HG03354 (cell line): ENCODE results near the gene MPRIP.

ENCODE experiments used
- ATAC-seq: cut with Tn5 transposase; IDR thresholded peaks from one replicate; pipeline ENCODE4 v1.9.1; 2021; ENCODE audit warnings: mild to moderate bottlenecking; ENCODE audit not compliant: unreplicated experiment, poor library complexity, severe bottlenecking

Gene MPRIP

DNA sequence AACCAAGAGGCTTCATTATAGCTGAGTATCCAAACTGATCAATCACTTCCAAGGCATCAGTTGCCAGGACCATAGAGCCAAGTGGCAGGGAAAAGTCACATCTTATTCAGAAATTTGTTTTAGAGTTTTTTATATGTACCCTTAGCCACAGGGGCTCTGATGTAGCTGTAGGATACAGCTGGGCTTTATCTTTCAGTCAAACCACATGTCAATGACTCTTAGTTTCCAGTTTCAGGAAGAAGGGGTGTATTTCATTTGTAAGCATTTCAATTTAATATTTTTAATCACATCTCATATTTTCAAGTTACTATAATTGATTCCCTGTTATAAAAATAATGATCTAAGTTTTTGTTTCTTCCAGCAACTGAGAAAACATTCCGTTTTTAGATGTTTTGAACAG lies 197.6 kb downstream of the MPRIP start:
- no peak for ATAC-seq

GRCh38 chr17:17241656-17242055 lies 199.4 kb downstream of the MPRIP start:
- ATAC-seq = no peak

DNA sequence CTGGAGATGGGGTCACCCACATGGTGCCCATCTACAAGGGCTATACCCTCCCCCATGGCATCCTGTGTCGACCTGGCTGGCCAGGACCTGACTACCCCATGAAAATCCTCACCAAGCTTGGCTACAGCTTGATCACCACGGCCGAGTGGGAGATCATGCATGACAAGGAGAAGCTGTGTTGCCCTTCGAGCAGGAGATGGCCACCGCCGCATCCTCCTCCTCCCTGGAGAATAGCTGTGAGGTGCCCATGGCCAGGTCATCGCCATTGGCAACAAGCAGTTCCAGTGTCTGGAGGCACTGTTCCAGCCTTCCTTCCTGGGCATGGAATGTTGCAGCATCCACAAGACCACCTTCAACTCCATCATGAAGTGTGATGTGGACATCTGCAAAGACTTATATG lies 200.0 kb downstream of the MPRIP start:
- no peak for ATAC-seq
